ENCODE data around the gene ESPN. TPM values are rescaled to one million over a fixed set of nuclear protein-coding genes. Genes with fewer than 3 reads are reported as not detected.

Gene ESPN
- total and polyA plus RNA-seq, 12 donors: 0.16 to 10.8 (median 6.1) TPM

DNA sequence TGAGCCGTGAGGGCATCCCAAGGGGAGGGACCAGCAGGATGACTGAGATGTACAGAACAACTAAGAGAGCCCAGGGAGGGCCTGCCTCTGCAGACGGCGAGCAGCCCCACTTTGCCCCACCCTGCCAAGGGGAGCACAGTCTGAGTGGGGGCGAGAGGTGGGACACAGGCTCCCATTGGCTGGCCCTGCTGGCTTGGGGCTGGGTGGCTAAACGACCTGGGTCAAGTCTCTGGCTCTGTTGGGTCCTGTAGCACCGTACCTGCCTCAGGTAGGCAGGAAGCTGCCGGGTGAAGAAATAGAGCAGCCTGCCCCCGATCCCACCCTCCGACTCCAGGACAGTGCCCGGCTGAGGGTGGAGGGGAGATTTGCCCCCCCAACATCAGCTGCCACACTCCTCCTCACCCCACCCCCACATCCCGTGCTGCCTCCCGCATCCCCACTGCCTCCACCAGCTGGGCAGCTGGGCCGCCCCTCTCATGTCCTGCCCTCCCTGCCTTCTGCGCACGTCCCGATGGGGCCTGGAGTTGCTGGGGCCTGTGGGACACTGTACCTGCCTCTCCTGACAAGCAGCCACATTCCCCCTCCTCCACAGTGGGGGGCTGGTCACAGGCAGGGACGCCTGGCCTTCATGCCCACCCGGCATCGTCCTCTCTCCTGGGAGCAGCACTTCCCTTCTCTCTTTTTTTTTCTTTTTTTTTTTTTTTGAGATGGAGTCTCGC lies 79.5 kb downstream of the ESPN start:
- no peak overlapping the region for H3K4me3 ChIP-seq
- no peaks in the 10 kb centered on the region for H3K9me3 ChIP-seq (replicated peaks in 1 of 3)
- H3K36me3 ChIP-seq (replicated peaks in 1 of 2): no peaks in the 10 kb centered on the region
- H3K4me1 ChIP-seq (replicated peaks in 1 of 2): peaks cover 20 to 49% of the 10 kb centered on the region in 2 donors
- no peak overlapping the region for H3K27ac ChIP-seq
- WGBS, 4 donors: 82 to 86% (median 83%) methylated on average over 14 to 20 of the region's 20 CpGs
- intact Hi-C loops (cut with DNase I): no loop called here
- TF ChIP-seq, protein P1, sequence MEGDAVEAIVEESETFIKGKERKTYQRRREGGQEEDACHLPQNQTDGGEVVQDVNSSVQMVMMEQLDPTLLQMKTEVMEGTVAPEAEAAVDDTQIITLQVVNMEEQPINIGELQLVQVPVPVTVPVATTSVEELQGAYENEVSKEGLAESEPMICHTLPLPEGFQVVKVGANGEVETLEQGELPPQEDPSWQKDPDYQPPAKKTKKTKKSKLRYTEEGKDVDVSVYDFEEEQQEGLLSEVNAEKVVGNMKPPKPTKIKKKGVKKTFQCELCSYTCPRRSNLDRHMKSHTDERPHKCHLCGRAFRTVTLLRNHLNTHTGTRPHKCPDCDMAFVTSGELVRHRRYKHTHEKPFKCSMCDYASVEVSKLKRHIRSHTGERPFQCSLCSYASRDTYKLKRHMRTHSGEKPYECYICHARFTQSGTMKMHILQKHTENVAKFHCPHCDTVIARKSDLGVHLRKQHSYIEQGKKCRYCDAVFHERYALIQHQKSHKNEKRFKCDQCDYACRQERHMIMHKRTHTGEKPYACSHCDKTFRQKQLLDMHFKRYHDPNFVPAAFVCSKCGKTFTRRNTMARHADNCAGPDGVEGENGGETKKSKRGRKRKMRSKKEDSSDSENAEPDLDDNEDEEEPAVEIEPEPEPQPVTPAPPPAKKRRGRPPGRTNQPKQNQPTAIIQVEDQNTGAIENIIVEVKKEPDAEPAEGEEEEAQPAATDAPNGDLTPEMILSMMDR (IDR thresholded peaks at IDR 0.05): no peak
- TF ChIP-seq POLR2A (IDR thresholded peaks at IDR 0.05): no peak
- DNase-seq: no peak
- no peaks in the 10 kb centered on the region for H3K27me3 ChIP-seq

DNA sequence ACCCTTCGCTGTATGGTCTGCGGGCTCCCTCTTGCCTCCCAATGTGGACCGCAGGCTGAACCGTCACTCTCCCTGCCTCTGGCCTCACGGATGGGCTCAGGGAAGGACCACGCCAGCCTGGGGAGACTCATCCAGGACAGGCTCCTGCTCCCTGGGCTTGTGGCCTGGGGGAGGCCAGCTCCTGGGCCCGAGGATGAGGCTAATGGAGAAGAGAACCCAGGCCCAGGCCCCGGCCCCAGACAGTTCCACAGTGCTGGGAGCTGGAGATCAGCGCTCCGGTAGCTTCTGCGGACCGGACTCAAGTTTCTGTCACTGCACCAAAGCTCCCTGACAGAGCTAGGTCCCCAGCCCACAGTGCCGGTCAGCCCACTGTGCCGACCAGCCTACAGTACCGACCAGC lies 80.3 kb downstream of the ESPN start:
- Histone ChIP-seq H3K27ac (no peak overlapping the region), H3K36me3 (replicated peaks in 1 of 2) (no peaks in the 10 kb centered on the region), H3K4me1 (replicated peaks in 1 of 2) (peaks cover 20 to 43% of the 10 kb centered on the region in 2 donors), H3K27me3 (no peaks in the 10 kb centered on the region), H3K4me3 (no peak overlapping the region), H3K9me3 (replicated peaks in 1 of 3) (no peaks in the 10 kb centered on the region)
- no peak for TF ChIP-seq POLR2A (IDR thresholded peaks at IDR 0.05)
- TF ChIP-seq, protein P1 (IDR thresholded peaks at IDR 0.05): no peak
- intact Hi-C loops (cut with DNase I): no loop called here
- no peak for DNase-seq
- WGBS, 4 donors: 88 to 96% (median 91%) methylated on average over 4 to 15 of the region's 15 CpGs

DNA sequence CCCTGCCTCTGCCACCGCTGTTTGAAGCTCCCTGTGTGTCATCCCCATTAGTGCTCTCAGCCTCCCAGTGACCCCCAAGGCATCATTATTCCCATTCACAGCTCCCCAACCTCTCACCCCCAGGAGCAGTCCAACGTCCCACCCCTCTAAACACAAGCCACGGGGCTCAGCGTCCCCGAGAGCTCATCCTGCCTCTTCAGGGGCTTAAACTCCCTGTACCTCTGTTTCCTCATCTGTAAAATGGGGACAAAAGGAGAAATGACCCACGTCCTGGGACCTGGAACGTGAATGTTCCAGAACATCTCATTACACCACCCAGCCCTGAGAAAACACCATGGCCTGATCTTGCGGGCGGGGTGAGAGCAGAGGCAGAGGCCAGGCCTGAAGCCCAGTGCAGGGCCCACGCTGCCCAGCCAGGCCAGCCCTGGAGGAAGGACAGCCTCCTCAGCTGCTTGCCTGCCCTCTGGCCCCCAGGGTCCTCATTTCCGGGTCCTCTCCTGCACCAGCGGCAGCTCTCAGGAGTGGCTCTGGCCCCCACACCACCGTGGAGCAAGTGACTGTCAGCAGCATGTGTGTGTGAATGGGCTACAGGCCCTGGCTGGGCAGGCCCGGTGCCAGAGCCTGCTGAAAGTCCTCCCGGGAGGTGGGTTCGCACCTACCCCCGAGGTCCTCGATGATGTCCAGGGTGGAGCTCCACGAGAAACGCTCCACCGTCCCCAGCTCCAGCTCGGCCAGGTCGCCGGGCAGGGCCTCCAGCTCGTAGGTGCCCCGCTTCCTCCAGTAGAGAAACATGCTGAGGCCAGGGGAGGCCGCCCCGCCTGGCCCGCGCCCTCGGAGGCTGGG lies 81.0 kb downstream of the ESPN start:
- Histone ChIP-seq H3K9me3 (replicated peaks in 1 of 3) (no peaks in the 10 kb centered on the region), H3K27ac (no peak overlapping the region), H3K4me1 (replicated peaks in 1 of 2) (peaks cover 20 to 48% of the 10 kb centered on the region in 2 donors), H3K36me3 (replicated peaks in 1 of 2) (no peaks in the 10 kb centered on the region), H3K27me3 (no peaks in the 10 kb centered on the region), H3K4me3 (no peak overlapping the region)
- no peak for DNase-seq
- TF ChIP-seq POLR2A (IDR thresholded peaks at IDR 0.05): no peak
- TF ChIP-seq, protein P1 (IDR thresholded peaks at IDR 0.05): no peak
- intact Hi-C loops (cut with DNase I): no loop called here
- WGBS, 4 donors: 83 to 96% (median 87%) methylated on average over 9 to 31 of the region's 31 CpGs

DNA sequence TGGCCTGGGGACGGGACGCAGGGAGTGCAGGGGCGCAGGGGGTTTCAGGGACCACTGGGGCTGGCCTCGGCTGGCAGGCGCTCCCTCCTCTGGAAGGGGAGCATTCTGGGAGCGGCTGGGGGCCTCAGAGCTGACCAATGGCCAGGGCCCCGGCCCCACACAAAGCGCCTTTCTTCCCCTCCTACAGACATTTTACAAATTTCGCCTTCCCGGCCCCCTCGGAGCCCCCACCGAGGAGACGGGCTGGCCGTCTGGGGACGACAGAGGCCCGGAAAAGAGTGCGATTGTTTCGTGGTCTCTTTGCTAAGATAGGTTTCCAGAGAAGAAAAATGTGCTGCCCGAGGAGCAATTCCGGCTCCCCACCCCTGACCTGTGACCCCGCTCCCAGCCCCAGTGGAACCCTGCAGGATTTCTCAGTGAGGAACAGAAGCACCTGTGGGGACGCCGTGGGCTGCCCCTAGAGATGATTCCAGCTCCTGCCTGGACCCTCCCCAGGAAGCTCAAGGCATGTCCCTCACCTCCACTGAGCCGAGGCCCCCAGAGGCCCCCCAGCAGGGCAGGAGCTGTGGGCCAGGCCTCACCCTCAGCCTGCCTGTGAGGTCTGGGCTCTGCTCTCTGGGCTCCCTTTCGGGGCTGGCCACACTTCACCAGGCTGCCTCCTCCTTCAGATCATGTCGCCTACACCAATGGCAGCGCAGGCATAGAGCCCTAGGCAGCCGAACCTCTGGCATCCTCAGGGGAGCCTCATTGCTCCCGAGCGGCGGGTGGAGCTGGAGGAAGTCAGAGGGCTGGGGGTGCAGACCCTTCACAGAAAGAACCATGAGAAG lies 81.8 kb downstream of the ESPN start:
- Histone ChIP-seq H3K36me3 (replicated peaks in 1 of 2) (no peaks in the 10 kb centered on the region), H3K4me3 (no peak overlapping the region), H3K9me3 (replicated peaks in 1 of 3) (no peaks in the 10 kb centered on the region), H3K27ac (peak overlapping the region in 1 of 5 donors; percentile 12), H3K27me3 (no peaks in the 10 kb centered on the region), H3K4me1 (replicated peaks in 1 of 2) (peaks cover 14 to 43% of the 10 kb centered on the region in 2 donors)
- TF ChIP-seq POLR2A (IDR thresholded peaks at IDR 0.05): no peak
- TF ChIP-seq, protein P1 (IDR thresholded peaks at IDR 0.05): no peak
- intact Hi-C loops (cut with DNase I): no loop called here
- 77 to 80% (median 79%) methylated on average over 28 to 31 of the region's 31 CpGs for WGBS, 4 donors
- DNase-seq: no peak

Data from adrenal gland (tissue), 12 donors.